Measurements from ENCODE around the gene TIAM1.
A peak's percentile ranks its signal among the peaks of the same experiment; 100 is the strongest.

TIAM1 gene

GRCh38 chr21:31141389-31142000, 202.6 kb downstream of the TIAM1 start:
- DNase-seq (ENCODE audit: low read depth in 1 of 2, low spot score in 1 of 2): no peak

- DNase-seq (ENCODE audit: low read depth in 1 of 2, low spot score in 1 of 2): no peak
These were observed 203.4 kb downstream of the TIAM1 start for GRCh38 chr21:31140676-31141075.

GRCh38 chr21:31140025-31140424, 204.0 kb downstream of the TIAM1 start:
- no peak for DNase-seq (ENCODE audit: low read depth in 1 of 2, low spot score in 1 of 2)

- no peak for DNase-seq (ENCODE audit: low read depth in 1 of 2, low spot score in 1 of 2)
These were observed 206.1 kb downstream of the TIAM1 start for GRCh38 chr21:31137960-31138359.

- no peak for DNase-seq (ENCODE audit: low read depth in 1 of 2, low spot score in 1 of 2)
These were observed 207.2 kb downstream of the TIAM1 start for GRCh38 chr21:31136891-31137290.

- DNase-seq (ENCODE audit: low read depth in 1 of 2, low spot score in 1 of 2): no peak
These were observed 208.4 kb downstream of the TIAM1 start for GRCh38 chr21:31135531-31136184.

GRCh38 chr21:31133243-31133830, 210.7 kb downstream of the TIAM1 start:
- no peak for DNase-seq (ENCODE audit: low read depth in 1 of 2, low spot score in 1 of 2)

- DNase-seq (ENCODE audit: low read depth in 1 of 2, low spot score in 1 of 2): peak in 1 of 2 donors; percentile 33
These were observed 211.4 kb downstream of the TIAM1 start for GRCh38 chr21:31132574-31133242.

- no peak for DNase-seq (ENCODE audit: low read depth in 1 of 2, low spot score in 1 of 2)
These were observed 213.2 kb downstream of the TIAM1 start for GRCh38 chr21:31130821-31131220.

- DNase-seq (ENCODE audit: low read depth in 1 of 2, low spot score in 1 of 2): no peak
These were observed 215.8 kb downstream of the TIAM1 start for GRCh38 chr21:31128234-31128633.

GRCh38 chr21:31124010-31124409, 220.1 kb downstream of the TIAM1 start:
- DNase-seq (ENCODE audit: low read depth in 1 of 2, low spot score in 1 of 2): no peak

- DNase-seq (ENCODE audit: low read depth in 1 of 2, low spot score in 1 of 2): no peak
These were observed 224.9 kb downstream of the TIAM1 start for GRCh38 chr21:31119199-31119598.

GRCh38 chr21:31117128-31117916, 226.7 kb downstream of the TIAM1 start:
- no peak for DNase-seq (ENCODE audit: low read depth in 1 of 2, low spot score in 1 of 2)

- no peak for DNase-seq (ENCODE audit: low read depth in 1 of 2, low spot score in 1 of 2)
These were observed 228.8 kb downstream of the TIAM1 start for GRCh38 chr21:31115249-31115648.

- no peak for DNase-seq (ENCODE audit: low read depth in 1 of 2, low spot score in 1 of 2)
These were observed 233.0 kb downstream of the TIAM1 start for GRCh38 chr21:31111093-31111492.

GRCh38 chr21:31110430-31110829, 233.6 kb downstream of the TIAM1 start:
- DNase-seq (ENCODE audit: low read depth in 1 of 2, low spot score in 1 of 2): no peak

- no peak for DNase-seq (ENCODE audit: low read depth in 1 of 2, low spot score in 1 of 2)
These were observed 236.2 kb downstream of the TIAM1 start for GRCh38 chr21:31107871-31108270.

- no peak for DNase-seq (ENCODE audit: low read depth in 1 of 2, low spot score in 1 of 2)
These were observed 236.8 kb downstream of the TIAM1 start for GRCh38 chr21:31107176-31107785.

GRCh38 chr21:31103571-31104265, 240.3 kb downstream of the TIAM1 start:
- no peak for DNase-seq (ENCODE audit: low read depth in 1 of 2, low spot score in 1 of 2)

- no peak for DNase-seq (ENCODE audit: low read depth in 1 of 2, low spot score in 1 of 2)
These were observed 240.9 kb downstream of the TIAM1 start for GRCh38 chr21:31103163-31103562.
